ENCODE results near the gene ACAN.

- TF ChIP-seq POLR2AphosphoS5 (IDR thresholded peaks at IDR 0.05) (no peak), CTCF (IDR thresholded peaks at IDR 0.05) (no peak), POLR2A (IDR thresholded peaks at IDR 0.05) (no peak), EP300 (IDR thresholded peaks at IDR 0.05) (no peak)
Observed at GRCh38 chr15:88779944-88780343, 23.3 kb upstream of the ACAN start.

Measured in stomach (tissue), 4 donors.